ENCODE data around the gene GRIN3B.

The GRIN3B gene

GRCh38 chr19:1041835-1042685, 41.8 kb downstream of the GRIN3B start:
- no peak for DNase-seq (ENCODE audit: low spot score)

DNA sequence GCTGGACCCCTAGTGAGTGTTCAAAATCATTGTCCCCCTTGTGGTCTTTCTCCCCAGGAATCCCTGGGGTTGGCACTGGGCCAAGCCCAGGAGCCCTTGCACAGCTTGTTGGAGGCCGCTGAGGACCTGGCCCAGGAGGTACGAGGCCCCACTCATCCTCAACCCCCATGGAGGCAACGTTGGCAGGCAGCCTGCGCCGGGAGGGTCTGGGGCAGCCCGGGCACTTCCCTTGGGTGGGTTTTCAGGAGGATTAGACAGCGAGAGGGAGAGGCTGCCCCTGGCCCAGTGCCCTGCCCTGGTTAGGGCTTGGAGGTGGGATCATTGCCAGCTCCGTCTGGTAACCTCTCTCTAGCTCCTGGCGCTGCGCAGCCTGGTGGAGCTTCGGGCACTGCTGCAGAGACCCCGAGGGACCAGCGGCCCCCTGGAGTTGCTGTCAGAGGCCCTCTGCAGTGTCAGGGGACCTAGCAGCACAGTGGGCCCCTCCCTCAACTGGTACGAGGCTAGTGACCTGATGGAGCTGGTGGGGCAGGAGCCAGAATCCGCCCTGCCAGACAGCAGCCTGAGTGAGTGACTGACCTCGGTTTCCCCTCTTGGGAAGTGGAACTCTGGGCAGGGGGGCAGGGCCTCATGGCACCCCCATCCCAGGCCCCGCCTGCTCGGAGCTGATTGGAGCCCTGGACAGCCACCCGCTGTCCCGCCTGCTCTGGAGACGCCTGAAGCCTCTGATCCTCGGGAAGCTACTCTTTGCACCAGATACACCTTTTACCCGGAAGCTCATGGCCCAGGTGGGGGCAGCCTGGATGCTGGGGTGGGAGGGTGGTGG, 42.7 kb downstream of the GRIN3B start:
- no peak for DNase-seq (ENCODE audit: low spot score)

DNA sequence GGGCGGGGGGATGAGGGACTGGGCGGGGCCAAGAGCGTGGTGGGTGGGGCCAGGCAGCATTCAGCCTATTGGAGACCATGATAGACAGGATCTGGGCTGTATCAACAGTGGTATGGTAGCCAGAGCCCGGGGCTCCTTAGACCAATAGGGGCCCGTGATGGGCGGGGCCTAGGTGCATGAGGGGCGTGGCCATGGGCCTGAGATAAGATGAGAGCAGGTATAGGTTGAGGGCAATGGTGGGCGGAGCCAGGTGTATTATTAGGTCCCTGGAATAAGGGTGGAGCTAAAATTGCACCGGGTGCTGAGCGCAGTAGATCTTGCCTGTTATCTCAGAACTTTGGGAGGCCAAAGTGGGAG, 45.0 kb downstream of the GRIN3B start:
- no peak for DNase-seq (ENCODE audit: low spot score)

GRCh38 chr19:1046117-1046626, 46.0 kb downstream of the GRIN3B start:
- DNase-seq (ENCODE audit: low spot score), result no peak

- no peak for DNase-seq (ENCODE audit: low spot score)
These were observed 46.8 kb downstream of the GRIN3B start for GRCh38 chr19:1046836-1047695.

DNA sequence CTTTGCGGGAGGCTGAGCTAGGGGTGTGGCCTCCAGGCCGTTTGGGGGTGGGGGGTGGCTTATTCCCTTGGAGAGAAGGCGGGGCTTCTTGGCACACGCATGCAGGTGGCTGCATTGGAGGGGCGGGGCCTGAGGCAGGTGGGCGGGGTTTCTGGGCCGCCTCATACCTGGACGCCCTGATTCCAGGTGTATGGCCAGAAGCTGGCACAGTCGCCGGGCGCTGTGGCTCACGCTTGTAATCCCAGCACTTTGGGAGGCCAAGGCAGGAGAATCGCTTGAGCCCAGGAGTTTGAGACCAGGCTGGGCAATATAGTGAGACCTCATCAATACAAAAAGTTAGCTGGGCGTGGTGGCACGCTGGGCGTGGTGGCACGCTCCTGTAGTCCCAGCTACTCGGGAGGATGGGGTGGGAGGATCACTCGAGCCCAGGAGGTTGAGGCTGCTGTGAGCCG, 47.5 kb downstream of the GRIN3B start:
- no peak for DNase-seq (ENCODE audit: low spot score)

DNA sequence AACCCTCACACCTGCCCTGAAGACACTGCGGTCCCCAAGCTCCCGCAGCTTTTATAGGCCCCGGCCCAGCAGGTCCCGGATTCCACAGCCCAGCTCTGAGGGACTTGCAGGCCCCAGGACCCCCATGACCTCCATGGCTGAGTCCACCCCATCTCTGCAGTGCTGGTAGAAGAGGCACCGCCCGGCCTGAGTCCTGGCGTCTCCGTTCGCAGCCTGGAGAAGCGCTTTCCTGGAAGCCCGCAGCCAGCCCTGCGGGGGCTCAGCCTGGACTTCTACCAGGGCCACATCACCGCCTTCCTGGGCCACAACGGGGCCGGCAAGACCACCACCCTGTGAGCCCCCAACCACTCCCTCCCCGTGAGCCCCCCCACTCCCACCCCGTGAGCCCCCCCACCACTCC, 48.9 kb downstream of the GRIN3B start:
- no peak for DNase-seq (ENCODE audit: low spot score)

DNA sequence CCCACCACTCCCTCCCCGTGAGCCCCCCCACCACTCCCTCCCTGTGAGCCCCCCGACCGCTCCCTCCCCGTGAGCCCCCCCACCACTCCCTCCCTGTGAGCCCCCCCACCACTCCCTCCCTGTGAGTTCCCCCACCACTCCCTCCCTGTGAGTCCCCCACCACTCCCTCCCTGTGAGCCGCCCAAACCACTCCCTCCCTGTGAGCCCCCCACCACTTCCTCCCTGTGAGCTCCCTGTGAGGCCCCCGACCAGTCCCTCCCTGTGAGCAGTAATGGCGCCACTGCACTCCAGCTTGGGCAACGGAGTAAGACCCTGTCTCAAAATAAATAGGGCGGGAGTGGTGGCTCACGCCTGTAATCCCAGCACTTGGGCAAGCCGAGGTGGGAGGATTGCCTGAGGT, 49.6 kb downstream of the GRIN3B start:
- no peak for DNase-seq (ENCODE audit: low spot score)

- no peak for DNase-seq (ENCODE audit: low spot score)
These were observed 51.0 kb downstream of the GRIN3B start for GRCh38 chr19:1050989-1051788.

GRCh38 chr19:1051791-1052190, 51.6 kb downstream of the GRIN3B start:
- DNase-seq (ENCODE audit: low spot score), result no peak

DNA sequence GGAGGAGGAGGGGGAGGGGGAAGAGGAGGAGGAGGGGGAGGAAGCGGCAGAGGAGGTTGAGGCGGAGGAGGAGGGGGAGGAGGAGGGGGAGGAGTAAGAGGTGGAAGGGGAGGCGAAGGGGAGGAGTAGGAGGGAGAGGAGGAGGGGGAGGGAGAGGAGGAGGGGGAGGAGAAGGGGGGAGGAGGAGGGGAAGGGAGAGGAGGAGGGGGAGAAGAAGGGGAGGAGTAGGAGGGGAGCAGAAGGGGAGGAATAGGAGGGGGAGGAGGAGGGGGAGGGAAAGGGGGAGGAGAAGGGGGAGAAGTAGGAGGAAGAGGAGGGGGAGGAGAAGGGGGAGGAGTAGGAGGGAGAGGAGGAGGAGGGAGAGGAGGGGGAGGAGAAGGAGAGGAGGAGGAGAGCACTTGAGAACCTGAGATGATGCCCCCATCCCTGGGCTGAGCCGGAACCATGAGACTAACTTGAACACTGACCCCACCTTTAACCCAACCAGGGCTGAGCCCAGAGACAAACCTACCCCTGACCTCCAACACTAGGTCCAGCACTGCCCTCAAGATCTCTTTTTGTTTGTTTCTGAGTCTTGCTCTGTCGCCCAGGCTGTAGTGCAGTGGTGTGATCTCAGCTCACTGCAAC, 52.2 kb downstream of the GRIN3B start:
- no peak for DNase-seq (ENCODE audit: low spot score)

DNA sequence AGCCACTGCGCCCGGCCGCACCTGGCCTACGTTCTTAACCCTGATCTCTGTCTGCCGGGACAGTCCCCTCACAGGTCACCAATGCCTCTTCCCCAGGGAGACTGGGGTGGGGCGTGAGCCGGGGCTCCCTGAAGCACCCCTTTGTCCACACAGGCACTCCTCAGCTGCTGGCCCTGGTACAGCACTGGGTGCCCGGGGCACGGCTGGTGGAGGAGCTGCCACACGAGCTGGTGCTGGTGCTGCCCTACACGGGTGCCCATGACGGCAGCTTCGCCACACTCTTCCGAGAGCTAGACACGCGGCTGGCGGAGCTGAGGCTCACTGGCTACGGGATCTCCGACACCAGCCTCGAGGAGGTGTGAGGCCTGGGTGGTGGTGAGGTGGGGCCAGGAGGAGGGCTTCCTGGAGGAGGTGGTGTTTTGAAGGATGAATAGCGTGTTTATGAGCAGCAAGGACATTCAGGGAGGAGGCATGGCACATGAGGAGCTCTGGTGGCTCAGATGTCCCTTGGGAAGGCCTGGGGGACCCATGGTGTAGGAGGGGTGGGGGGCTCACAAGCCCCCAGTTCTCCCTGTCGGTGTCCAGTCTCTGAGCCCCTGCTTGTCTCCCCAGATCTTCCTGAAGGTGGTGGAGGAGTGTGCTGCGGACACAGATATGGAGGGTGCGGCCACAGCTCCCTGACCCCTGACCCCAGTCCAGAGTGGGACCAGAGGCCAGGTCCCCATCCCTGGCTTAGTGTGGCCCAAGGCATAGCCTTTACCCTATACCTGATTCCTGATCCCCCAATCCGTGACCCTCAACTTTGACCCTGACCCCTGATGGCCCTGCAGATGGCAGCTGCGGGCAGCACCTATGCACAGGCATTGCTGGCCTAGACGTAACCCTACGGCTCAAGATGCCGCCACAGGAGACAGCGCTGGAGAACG, 53.2 kb downstream of the GRIN3B start:
- no peak for DNase-seq (ENCODE audit: low spot score)

- DNase-seq (ENCODE audit: low spot score), result no peak
These were observed 54.1 kb downstream of the GRIN3B start for GRCh38 chr19:1054102-1055027.

DNA sequence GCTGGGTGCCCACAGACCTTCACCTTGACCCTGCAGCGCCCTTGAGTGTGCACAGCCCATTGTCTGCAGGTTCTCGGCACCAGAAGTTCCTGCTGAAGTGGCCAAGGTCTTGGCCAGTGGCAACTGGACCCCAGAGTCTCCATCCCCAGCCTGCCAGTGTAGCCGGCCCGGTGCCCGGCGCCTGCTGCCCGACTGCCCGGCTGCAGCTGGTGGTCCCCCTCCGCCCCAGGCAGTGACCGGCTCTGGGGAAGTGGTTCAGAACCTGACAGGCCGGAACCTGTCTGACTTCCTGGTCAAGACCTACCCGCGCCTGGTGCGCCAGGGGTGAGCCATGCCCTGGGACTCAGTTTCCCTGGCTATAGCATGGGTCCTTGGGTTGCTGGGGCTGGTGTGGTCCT, 54.8 kb downstream of the GRIN3B start:
- DNase-seq (ENCODE audit: low spot score), result no peak

DNA sequence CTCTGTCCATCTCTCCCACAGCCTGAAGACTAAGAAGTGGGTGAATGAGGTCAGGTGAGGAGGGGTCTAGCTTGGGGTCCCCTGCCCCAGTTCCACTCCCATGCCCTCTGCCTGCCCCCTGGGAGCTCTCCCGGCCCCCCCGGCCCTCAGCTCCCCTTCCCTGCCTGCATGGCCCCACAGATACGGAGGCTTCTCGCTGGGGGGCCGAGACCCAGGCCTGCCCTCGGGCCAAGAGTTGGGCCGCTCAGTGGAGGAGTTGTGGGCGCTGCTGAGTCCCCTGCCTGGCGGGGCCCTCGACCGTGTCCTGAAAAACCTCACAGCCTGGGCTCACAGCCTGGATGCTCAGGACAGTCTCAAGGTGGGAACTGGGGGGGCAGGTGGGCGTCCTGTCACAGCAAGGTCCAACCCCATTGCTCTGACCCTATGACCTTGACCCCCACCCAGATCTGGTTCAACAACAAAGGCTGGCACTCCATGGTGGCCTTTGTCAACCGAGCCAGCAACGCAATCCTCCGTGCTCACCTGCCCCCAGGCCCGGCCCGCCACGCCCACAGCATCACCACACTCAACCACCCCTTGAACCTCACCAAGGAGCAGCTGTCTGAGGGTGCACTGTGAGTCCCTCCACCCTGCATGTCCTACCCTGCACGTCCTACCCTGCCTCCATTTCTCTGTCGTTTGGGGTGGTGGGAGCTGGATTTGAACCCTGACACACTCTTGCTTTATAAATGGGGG, 55.8 kb downstream of the GRIN3B start:
- no peak for DNase-seq (ENCODE audit: low spot score)

DNA sequence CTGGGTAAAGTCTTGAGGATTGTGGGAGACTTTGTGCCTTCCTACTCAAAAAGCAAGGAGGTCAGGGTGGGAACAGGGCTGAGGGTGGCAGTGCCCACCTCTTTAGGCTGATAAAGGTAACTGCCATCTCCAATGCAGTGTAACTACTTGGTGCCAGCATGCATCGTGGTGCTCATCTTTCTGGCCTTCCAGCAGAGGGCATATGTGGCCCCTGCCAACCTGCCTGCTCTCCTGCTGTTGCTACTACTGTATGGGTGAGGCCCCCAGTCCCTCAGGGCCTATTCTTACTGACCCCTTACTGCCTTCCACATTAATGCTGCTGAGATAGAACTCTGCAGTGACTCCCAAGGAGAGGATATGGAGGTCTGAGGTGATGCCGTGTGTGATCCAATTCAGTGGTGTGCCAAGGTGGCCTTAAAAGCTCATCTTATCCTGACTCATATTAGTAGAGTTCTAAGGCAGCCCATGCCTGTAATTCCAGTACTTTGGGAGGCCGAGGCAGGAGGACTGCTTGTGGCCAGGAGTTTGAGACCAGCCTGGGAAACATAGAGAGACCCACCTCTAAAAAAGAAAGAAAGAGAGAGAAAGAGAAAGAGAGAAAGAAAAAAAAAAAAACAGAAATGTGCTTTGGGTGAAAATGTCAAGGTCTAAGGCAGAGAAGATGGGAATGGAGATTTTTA, 57.1 kb downstream of the GRIN3B start:
- DNase-seq (ENCODE audit: low spot score), result no peak

DNA sequence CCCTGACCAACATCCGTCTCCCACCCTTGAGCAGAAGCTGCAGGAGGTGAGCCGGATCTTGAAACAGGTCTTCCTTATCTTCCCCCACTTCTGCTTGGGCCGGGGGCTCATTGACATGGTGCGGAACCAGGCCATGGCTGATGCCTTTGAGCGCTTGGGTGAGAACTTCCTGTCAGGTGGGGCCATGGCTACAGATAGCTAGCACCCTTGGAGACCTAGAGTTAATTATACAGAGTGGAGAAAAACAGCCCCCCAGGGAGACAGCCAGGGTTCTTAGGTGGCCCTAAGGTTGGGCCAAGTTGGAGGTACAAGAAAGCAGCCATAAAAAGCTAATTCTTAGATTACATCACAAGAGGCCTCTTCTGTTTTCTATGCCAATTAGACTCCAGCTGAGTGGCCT, 57.9 kb downstream of the GRIN3B start:
- no peak for DNase-seq (ENCODE audit: low spot score)

Data from left forelimb (tissue), 1 donor.